ENCODE measurements around the gene RASGRF1.

DNA sequence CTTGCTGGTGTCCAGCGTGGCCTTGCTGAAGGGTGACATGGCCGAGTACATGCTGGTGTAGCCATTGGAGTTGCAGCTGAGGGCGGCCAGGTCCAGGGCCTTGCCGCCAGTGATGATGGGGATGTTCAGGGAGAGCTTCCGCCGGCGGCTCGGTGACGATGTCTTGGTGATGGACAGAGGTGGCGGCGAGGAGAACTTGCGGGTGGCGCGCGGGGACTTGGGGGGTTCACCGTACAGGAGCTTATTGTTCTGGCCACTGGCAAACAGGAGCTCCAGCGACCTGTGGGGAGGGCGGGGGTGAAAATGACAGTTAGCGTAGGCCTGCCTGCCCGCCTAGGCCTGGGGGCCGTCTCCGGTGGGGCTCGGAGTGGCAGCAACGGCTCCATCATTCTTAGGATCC is 86.7 kb downstream of the RASGRF1 start:
- TF ChIP-seq CTCF (IDR thresholded peaks at IDR 0.05) (no peak), EZH2 (IDR thresholded peaks at IDR 0.05; ENCODE audit: borderline replicate concordance, insufficient read depth, low read depth, low read length, poor library complexity, severe bottlenecking) (no peak)

Data from B cell (primary cell).